Esophagus muscularis mucosa (tissue), 4 donors: Measurements from ENCODE around the gene TOR4A. TPM values are rescaled to one million over a fixed set of nuclear protein-coding genes. Genes with fewer than 3 reads are reported as not detected.

Experiments
- DNase-seq: peaks from one replicate; pipeline ENCODE4 v3.0.0-alpha.2; 2017; ENCODE audit errors: extremely low spot score
- H3K27ac ChIP-seq, 4 donors: fragments of 200-600 bp; sonication (generic); replicated peaks in 1 of 4; 1 replicate in 3 of 4; 2 replicates in 1 of 4; pipeline ENCODE4 v1.5.1; 2016 to 2019; ENCODE audit warnings: mild to moderate bottlenecking in 1 of 4
- H3K27me3 ChIP-seq, 4 donors: fragments of 200-600 bp; sonication (generic); one replicate each; pipeline versions ENCODE4 v1.5.1 to v1.6.0; 2016 to 2019
- H3K36me3 ChIP-seq, 4 donors: fragments of 200-600 bp; sonication (generic); one replicate each; pipeline ENCODE4 v1.5.1; 2016 to 2019
- H3K4me1 ChIP-seq, 4 donors: fragments of 200-600 bp; sonication (generic); one replicate each; pipeline ENCODE4 v1.5.1; 2016 to 2019
- H3K4me3 ChIP-seq, 4 donors: fragments of 200-600 bp; sonication (generic); 1 replicate in 2 of 4; 2 replicates in 2 of 4; pipeline ENCODE4 v1.5.1; 2016 to 2019; ENCODE audit warnings: mild to moderate bottlenecking in 4 of 4, moderate library complexity in 1 of 4
- H3K9me3 ChIP-seq, 4 donors: fragments of 200-600 bp; sonication (generic); 1 replicate in 3 of 4; 2 replicates in 1 of 4; pipeline ENCODE4 v1.5.1; 2016 to 2019
- EP300 ChIP-seq: sonication (generic); formaldehyde crosslinking; IDR thresholded peaks from one replicate; pipeline ENCODE4 v1.6.1; 2017; ENCODE audit warnings: antibody characterized with exemption
- POLR2A ChIP-seq: fragments of 450-650 bp; IDR thresholded peaks from one replicate; pipeline ENCODE4 v1.6.1; 2017; ENCODE audit warnings: antibody characterized with exemption, moderate library complexity, mild to moderate bottlenecking, low read depth
- POLR2AphosphoS5 ChIP-seq, 2 donors: sonication (generic); formaldehyde crosslinking; IDR thresholded peaks; one replicate each; pipeline ENCODE4 v1.6.1; 2017; ENCODE audit warnings: antibody characterized with exemption in 2 of 2
- WGBS: methylation state at CpG from one replicate; pipeline ENCODE4 v1.1.5; 2018; 5-methylcytosine and 5-hydroxymethylcytosine counted together
- intact Hi-C: fragments of 100-400 bp; cut with DNase I; formaldehyde crosslinking; loops from one replicate; pipeline ENCODE4 v1.15.1; 2023
- total RNA-seq, 4 donors: library from RNA; depleted of rRNA; stranded (reverse); fragments of >200 nt; gene quantifications; one replicate each; pipeline versions ENCODE4 v1.1.0 to v1.2.1, GENCODE V29; 2016
- TF ChIP-seq, protein P1 (sequence below), 3 experiments: fragments of 200-600 bp in 2 of 3; fragments of 450-650 bp in 1 of 3; sonication (generic) in 2 of 3; IDR thresholded peaks; one replicate each; pipeline ENCODE4 v1.5.1; 2017 to 2019; ENCODE audit warnings: antibody characterized with exemption in 3 of 3, mild to moderate bottlenecking in 2 of 3, moderate library complexity in 1 of 3

Gene TOR4A
- total RNA-seq, 4 donors from 2014 or later: 5.0 to 9.2 (median 7.3) TPM

DNA sequence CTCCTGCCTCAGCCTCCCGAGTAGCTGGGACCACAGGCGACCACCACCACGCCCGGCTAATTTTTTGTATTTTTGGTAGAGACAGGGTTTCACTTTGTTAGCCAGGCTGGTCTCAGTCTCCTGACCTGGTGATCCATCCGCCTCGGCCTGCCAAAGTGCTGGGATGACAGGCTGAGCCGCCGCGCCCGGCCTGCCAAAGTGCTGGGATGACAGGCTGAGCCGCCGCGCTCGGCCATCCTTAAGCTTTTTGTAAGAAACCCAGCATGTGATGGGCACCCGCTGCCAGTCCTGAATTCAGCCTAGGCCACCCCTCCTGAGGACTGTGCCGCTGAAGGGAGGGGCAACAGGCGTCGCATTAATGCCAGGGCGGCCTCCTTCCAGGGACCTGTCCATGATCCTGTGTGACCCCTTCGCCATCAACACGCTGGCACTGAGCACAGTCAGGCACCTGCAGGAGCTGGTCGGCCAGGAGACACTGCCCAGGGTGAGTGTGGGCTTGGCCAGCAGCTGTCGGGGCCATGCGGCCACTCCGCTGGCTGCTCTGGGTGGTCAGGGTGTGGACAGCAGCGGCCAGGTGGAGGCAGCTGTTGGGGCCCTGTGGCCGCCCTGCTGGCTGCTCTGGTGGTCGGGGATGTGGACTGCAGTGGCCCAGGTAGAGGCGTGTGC lies 11.9 kb upstream of the TOR4A start:
- WGBS: 100% methylated on average over 4 of the region's 29 CpGs
- Histone ChIP-seq H3K4me3 (no peak overlapping the region), H3K9me3 (no peaks in the 10 kb centered on the region), H3K4me1 (peaks cover 27 to 32% (median 30%) of the 10 kb centered on the region in 4 donors), H3K27ac (no peak overlapping the region), H3K27me3 (no peaks in the 10 kb centered on the region), H3K36me3 (peaks cover 29 to 80% (median 54%) of the 10 kb centered on the region in 4 donors)
- no peak for DNase-seq
- intact Hi-C loops: no loop called here
- TF ChIP-seq POLR2AphosphoS5 (IDR thresholded peaks at IDR 0.05) (no peak), POLR2A (no peak), EP300 (no peak)
- TF ChIP-seq, protein P1, sequence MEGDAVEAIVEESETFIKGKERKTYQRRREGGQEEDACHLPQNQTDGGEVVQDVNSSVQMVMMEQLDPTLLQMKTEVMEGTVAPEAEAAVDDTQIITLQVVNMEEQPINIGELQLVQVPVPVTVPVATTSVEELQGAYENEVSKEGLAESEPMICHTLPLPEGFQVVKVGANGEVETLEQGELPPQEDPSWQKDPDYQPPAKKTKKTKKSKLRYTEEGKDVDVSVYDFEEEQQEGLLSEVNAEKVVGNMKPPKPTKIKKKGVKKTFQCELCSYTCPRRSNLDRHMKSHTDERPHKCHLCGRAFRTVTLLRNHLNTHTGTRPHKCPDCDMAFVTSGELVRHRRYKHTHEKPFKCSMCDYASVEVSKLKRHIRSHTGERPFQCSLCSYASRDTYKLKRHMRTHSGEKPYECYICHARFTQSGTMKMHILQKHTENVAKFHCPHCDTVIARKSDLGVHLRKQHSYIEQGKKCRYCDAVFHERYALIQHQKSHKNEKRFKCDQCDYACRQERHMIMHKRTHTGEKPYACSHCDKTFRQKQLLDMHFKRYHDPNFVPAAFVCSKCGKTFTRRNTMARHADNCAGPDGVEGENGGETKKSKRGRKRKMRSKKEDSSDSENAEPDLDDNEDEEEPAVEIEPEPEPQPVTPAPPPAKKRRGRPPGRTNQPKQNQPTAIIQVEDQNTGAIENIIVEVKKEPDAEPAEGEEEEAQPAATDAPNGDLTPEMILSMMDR (IDR thresholded peaks at IDR 0.05): no peak

DNA sequence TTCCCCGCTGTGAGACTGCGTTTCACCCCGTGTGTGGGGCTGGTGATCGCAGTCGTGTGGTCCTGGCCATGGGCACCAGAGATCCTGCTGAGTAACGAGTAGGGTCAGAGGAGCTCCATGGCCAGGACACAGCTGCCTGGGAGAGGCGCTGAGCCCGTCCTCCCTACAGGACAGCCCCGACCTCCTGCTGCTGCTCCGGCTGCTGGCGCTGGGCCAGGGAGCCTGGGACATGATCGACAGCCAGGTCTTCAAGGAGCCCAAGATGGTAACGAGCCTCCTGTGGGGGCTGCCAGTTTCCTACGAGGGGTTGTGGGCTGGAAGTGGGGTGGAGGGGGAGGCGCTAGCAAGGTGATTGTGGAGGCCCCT lies 11.4 kb upstream of the TOR4A start:
- TF ChIP-seq, protein P1 (IDR thresholded peaks at IDR 0.05): no peak
- TF ChIP-seq POLR2A (no peak), EP300 (no peak), POLR2AphosphoS5 (IDR thresholded peaks at IDR 0.05) (no peak)
- Histone ChIP-seq H3K27me3 (peaks cover 0 to 3% (median 0%) of the 10 kb centered on the region in 4 donors), H3K27ac (no peak overlapping the region), H3K4me1 (peaks cover 27 to 35% (median 30%) of the 10 kb centered on the region in 4 donors), H3K9me3 (no peaks in the 10 kb centered on the region), H3K36me3 (peaks cover 29 to 81% (median 57%) of the 10 kb centered on the region in 4 donors), H3K4me3 (no peak overlapping the region)
- WGBS: 70% methylated on average over 4 of the region's 15 CpGs
- intact Hi-C loops: no loop called here
- no peak for DNase-seq

DNA sequence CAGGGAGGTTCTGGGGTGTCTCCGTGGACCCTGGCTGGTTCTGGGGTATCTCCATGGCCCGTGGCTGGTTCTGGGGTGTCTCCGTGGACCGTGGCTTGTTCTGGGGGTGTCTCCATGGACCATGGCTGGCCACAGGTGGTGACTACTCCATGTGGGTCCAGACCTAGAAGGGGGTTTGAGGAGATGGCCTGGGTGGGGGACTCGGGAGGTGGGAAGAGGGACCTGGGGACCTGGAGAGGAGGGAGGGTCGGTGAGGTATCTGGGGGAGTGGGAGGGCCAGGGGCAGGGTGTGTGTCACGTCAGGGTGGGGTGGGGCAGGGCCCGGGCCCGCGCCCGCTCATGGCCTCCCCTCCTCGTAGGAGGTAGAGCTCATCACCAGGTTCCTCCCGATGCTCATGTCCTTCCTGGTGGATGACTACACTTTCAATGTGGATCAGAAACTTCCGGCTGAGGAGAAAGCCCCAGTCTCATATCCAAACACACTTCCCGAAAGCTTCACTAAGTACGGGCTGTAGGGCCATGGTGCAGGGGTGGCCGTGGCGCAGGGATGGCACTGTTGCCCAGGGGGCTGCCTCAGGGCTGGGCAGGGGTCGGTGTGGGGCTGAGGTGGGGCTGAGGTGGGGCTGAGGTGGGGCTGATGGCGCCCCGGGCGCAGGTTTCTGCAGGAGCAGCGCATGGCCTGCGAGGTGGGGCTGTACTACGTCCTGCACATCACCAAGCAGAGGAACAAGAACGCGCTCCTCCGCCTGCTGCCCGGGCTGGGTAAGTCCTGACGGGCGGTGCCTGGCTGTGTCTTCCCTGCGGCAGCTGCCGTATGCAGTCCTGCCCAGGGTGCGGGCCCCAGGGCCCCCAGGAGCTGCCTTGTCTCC lies 10.7 kb upstream of the TOR4A start:
- 89% methylated on average over 26 of the region's 34 CpGs for WGBS
- TF ChIP-seq POLR2AphosphoS5 (IDR thresholded peaks at IDR 0.05): no peak
- TF ChIP-seq POLR2A: no peak
- TF ChIP-seq, protein P1 (IDR thresholded peaks at IDR 0.05): no peak
- TF ChIP-seq EP300: no peak
- no peaks in the 10 kb centered on the region for H3K9me3 ChIP-seq
- peaks cover 29 to 88% (median 63%) of the 10 kb centered on the region in 4 donors for H3K36me3 ChIP-seq
- no peak overlapping the region for H3K4me3 ChIP-seq
- DNase-seq: no peak
- H3K27me3 ChIP-seq: peaks cover 0 to 6% (median 0%) of the 10 kb centered on the region in 4 donors
- intact Hi-C loops: no loop called here
- peaks cover 26 to 42% (median 28%) of the 10 kb centered on the region in 4 donors for H3K4me1 ChIP-seq
- no peak overlapping the region for H3K27ac ChIP-seq

DNA sequence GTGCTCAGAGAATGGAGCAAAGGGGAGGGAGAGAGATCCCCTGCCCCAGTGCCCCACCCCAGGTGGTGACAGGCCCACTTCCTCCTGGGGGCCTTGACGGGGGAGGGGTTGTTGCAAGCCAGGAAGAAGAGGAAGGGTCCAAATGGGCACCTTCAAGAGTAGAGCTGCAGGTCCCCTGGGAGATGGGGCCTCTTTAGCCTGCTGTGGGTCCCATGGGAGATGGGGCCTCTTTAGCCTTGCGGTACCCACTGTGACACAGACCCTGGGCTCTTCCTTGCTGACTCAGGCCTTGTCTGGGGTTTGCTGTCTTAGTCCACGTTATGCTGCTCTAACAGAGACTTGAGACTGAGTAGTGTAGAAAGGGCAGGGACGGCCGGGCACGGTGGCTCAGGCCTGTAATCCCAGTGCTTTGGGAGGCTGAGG lies 9.6 kb upstream of the TOR4A start:
- DNase-seq: no peak
- intact Hi-C loops: no loop called here
- TF ChIP-seq, protein P1 (IDR thresholded peaks at IDR 0.05): no peak
- TF ChIP-seq POLR2A (no peak), POLR2AphosphoS5 (IDR thresholded peaks at IDR 0.05) (no peak), EP300 (no peak)
- H3K9me3 ChIP-seq: no peaks in the 10 kb centered on the region
- peaks cover 0 to 16% (median 0%) of the 10 kb centered on the region in 4 donors for H3K27me3 ChIP-seq
- H3K27ac ChIP-seq: peak overlapping the region in 2 of 4 donors; percentile 11 to 62
- peaks cover 40 to 97% (median 72%) of the 10 kb centered on the region in 4 donors for H3K36me3 ChIP-seq
- H3K4me3 ChIP-seq: no peak overlapping the region
- WGBS: 93% methylated on average over 5 of the region's 6 CpGs
- H3K4me1 ChIP-seq: peaks cover 23 to 44% (median 24%) of the 10 kb centered on the region in 4 donors
